K562 (cell line): ENCODE results near the gene TIMP4. TPM values are rescaled to one million over a fixed set of nuclear protein-coding genes. Genes with fewer than 3 reads are reported as not detected.

ENCODE experiments used
- ATAC-seq: fragments of 200-7000 bp; cut with Tn5 transposase; 3 replicates; pipeline ENCODE4 v1.9.1; 2020; ENCODE audit warnings: moderate library complexity
- BruUV-seq: library from RNA; stranded (reverse); fragments of 400-500 nt; replicated peaks from 2 replicates; lab custom pipeline; 2021; lab: Mats Ljungman, UMichigan
- CTCF ChIA-PET: fragments of 300-600 bp; formaldehyde crosslinking; extraction: SDS; loops from one replicate; lab custom pipeline; 2021; ENCODE audit warnings: low intra/inter-chr PET ratio; lab: Yijun Ruan, JAX
- POLR2A ChIA-PET: fragments of 300-600, 350-650 bp; sonication (Branson Sonifier 250); formaldehyde crosslinking; extraction: SDS; loops from one replicate; lab custom pipeline; 2021; ENCODE audit warnings: antibody characterized with exemption, inconsistent platforms; lab: Yijun Ruan, JAX
- DNase-seq, 4 experiments: peaks; one replicate each; pipeline versions ENCODE4 v3.0.0 to v3.0.0-alpha.2; 2011 to 2018; ENCODE audit warnings: low spot score in 3 of 4, mixed read lengths in 3 of 4; ENCODE audit errors: extremely low read depth in 1 of 4
- FAIRE-seq: peaks from 2 replicates; lab custom pipeline; 2011; peaks lifted over from hg19 to GRCh38; lab: Jason Lieb, UNC
- H2AFZ ChIP-seq: 2 replicates; pipeline ENCODE4 v1.6.0; 2011; ENCODE audit warnings: low read depth, low read length, control low read depth, inconsistent platforms
- H3K27ac ChIP-seq: fragments of 200-600 bp; 3 replicates; pipeline ENCODE4 v1.8.0; 2011; ENCODE audit warnings: low read depth, mild to moderate bottlenecking, control low read depth, inconsistent platforms, low read length, moderate library complexity, mixed read lengths; ENCODE audit errors: extremely low read depth
- H3K27me3 ChIP-seq, 2 experiments: fragments of 300-600 bp in 1 of 2; 2 replicates in 1 of 2; 3 replicates in 1 of 2; pipeline versions ENCODE4 v1.6.0 to v1.8.0; 2011; ENCODE audit warnings: inconsistent platforms in 2 of 2, low read length in 2 of 2, mild to moderate bottlenecking in 1 of 2, mixed read lengths in 1 of 2, moderate library complexity in 1 of 2; ENCODE audit not compliant: control insufficient read depth in 2 of 2, insufficient read depth in 2 of 2
- H3K36me3 ChIP-seq: fragments of 300-600 bp; 3 replicates; pipeline ENCODE4 v1.8.0; 2011; ENCODE audit warnings: mild to moderate bottlenecking, low read length, inconsistent platforms; ENCODE audit not compliant: control insufficient read depth, insufficient read depth
- H3K4me1 ChIP-seq, 2 experiments: fragments of 200-600 bp in 1 of 2; replicated peaks in 1 of 2; 2 replicates in 1 of 2; 3 replicates in 1 of 2; pipeline versions ENCODE4 v1.5.1 to v1.8.0; 2011; ENCODE audit warnings: inconsistent platforms in 2 of 2, low read length in 2 of 2, mild to moderate bottlenecking in 1 of 2, mixed read lengths in 1 of 2, moderate library complexity in 1 of 2; ENCODE audit not compliant: control insufficient read depth in 2 of 2, insufficient read depth in 2 of 2
- H3K4me2 ChIP-seq: 2 replicates; pipeline ENCODE4 v1.6.1; 2011; ENCODE audit warnings: low read length, control low read depth, inconsistent platforms, mixed read lengths; ENCODE audit not compliant: insufficient read depth
- H3K4me3 ChIP-seq: fragments of 200-600 bp; sonication (generic), shearing (Covaris generic); 2 replicates; pipeline ENCODE4 v1.5.1; 2016; ENCODE audit warnings: control low read depth, inconsistent platforms
- H3K79me2 ChIP-seq: fragments of 200-600 bp; 3 replicates; pipeline ENCODE4 v1.8.0; 2011; ENCODE audit warnings: low read length, inconsistent platforms; ENCODE audit not compliant: control insufficient read depth, insufficient read depth
- H3K9ac ChIP-seq, 2 experiments: 2 replicates each; pipeline versions ENCODE4 v1.6.0 to v1.6.1; 2011; ENCODE audit warnings: low read depth in 2 of 2, low read length in 2 of 2, control low read depth in 1 of 2, inconsistent platforms in 1 of 2, mild to moderate bottlenecking in 1 of 2, mixed read lengths in 1 of 2; ENCODE audit not compliant: insufficient read depth in 1 of 2
- H3K9me1 ChIP-seq: one replicate; pipeline ENCODE4 v1.6.0; 2011; ENCODE audit warnings: inconsistent platforms, mild to moderate bottlenecking, low read length, moderate library complexity; ENCODE audit not compliant: control insufficient read depth, insufficient read depth
- H3K9me3 ChIP-seq: replicated peaks from 2 replicates; pipeline ENCODE4 v1.5.1; 2011; ENCODE audit warnings: low read depth, low read length, inconsistent platforms; ENCODE audit not compliant: control insufficient read depth, insufficient read depth
- H4K20me1 ChIP-seq: replicated peaks from 2 replicates; pipeline ENCODE4 v1.6.1; 2011; ENCODE audit warnings: low read length, inconsistent platforms, mixed read lengths; ENCODE audit not compliant: control insufficient read depth, insufficient read depth
- BHLHE40 ChIP-seq: IDR thresholded peaks from 2 replicates; pipeline ENCODE4 v1.6.1; 2011; ENCODE audit warnings: low read length, improper control_type of control experiment
- CTCF ChIP-seq, 3 experiments: IDR thresholded peaks in 2 of 3; conservative IDR thresholded peaks in 1 of 3; 2 replicates each; pipeline ENCODE4 v1.5.1; 2011 to 2012; ENCODE audit warnings: low read length in 3 of 3, mild to moderate bottlenecking in 3 of 3, control low read depth in 2 of 3, improper control_type of control experiment in 1 of 3, inconsistent platforms in 1 of 3, low read depth in 1 of 3, mixed read lengths in 1 of 3, moderate library complexity in 1 of 3; ENCODE audit not compliant: insufficient read depth in 2 of 3
- CTCFL ChIP-seq: IDR thresholded peaks from 2 replicates; pipeline ENCODE4 v1.6.1; 2011; ENCODE audit warnings: borderline replicate concordance, low read depth, mild to moderate bottlenecking, moderate library complexity, low read length; ENCODE audit not compliant: insufficient read depth, poor library complexity, severe bottlenecking
- DEAF1 ChIP-seq: fragments of 450-650 bp; formaldehyde crosslinking; IDR thresholded peaks from 2 replicates; pipeline ENCODE4 v1.4.0; 2020; ENCODE audit warnings: mild to moderate bottlenecking, moderate library complexity
- FOXK1 ChIP-seq: sonication (generic); formaldehyde crosslinking; IDR thresholded peaks from 2 replicates; pipeline ENCODE4 v1.8.0; 2022; ENCODE audit warnings: missing genetic modification reagents, mild to moderate bottlenecking, borderline replicate concordance
- MXI1 ChIP-seq: IDR thresholded peaks from 2 replicates; pipeline ENCODE4 v1.6.1; 2011; ENCODE audit warnings: low read depth, mild to moderate bottlenecking, improper control_type of control experiment, low read length
- RAD21 ChIP-seq, 2 experiments: fragments of 250-450 bp in 1 of 2; fragments of 450-650 bp in 1 of 2; sonication (Bioruptor Pico) in 1 of 2; formaldehyde crosslinking in 1 of 2; IDR thresholded peaks in 1 of 2; conservative IDR thresholded peaks in 1 of 2; 2 replicates each; pipeline versions ENCODE4 v1.4.0 to v1.8.0; 2020 to 2022; ENCODE audit warnings: mild to moderate bottlenecking in 2 of 2, moderate library complexity in 1 of 2
- SMC3 ChIP-seq: conservative IDR thresholded peaks from 2 replicates; pipeline ENCODE4 v1.6.1; 2011; ENCODE audit warnings: low read depth, low read length, improper control_type of control experiment; ENCODE audit not compliant: insufficient read depth
- TEAD4 ChIP-seq, 2 experiments: sonication (generic) in 1 of 2; formaldehyde crosslinking in 1 of 2; IDR thresholded peaks; 2 replicates each; pipeline versions ENCODE4 v1.6.1 to v1.8.0; 2012 to 2022; ENCODE audit warnings: borderline replicate concordance in 1 of 2, inconsistent platforms in 1 of 2, low read length in 1 of 2, mild to moderate bottlenecking in 1 of 2, missing genetic modification reagents in 1 of 2
- YY1 ChIP-seq, 3 experiments: IDR thresholded peaks; 2 replicates each; pipeline ENCODE4 v1.6.1; 2011; ENCODE audit warnings: low read length in 2 of 3, mild to moderate bottlenecking in 2 of 3, moderate library complexity in 2 of 3, borderline replicate concordance in 1 of 3, control low read depth in 1 of 3, low read depth in 1 of 3; ENCODE audit not compliant: insufficient read depth in 3 of 3, insufficient replicate concordance in 2 of 3, control insufficient read depth in 1 of 3, insufficient read length in 1 of 3; ENCODE audit errors: extremely low read depth in 1 of 3
- WGBS: fragments of 100-300 bp; shearing (Covaris generic); methylation state at CpG from one replicate; pipeline ENCODE4 v1.1.6; 2016; ENCODE audit warnings: low coverage, mixed read lengths; ENCODE audit not compliant: insufficient coverage; ENCODE audit errors: missing lambda C conversion rate; 5-methylcytosine and 5-hydroxymethylcytosine counted together
- in situ Hi-C: fragments of 300-500 bp; cut with MboI; formaldehyde crosslinking; loops from 4 replicates; pipeline ENCODE4 v1.15.0; 2018; ENCODE audit warnings: inconsistent platforms, mixed read lengths
- intact Hi-C: fragments of 100-400 bp; cut with micrococcal nuclease; formaldehyde crosslinking; loops from 2 replicates; pipeline ENCODE4 v1.14.2; 2022
- polyA plus RNA-seq, 8 experiments: library from polyadenylated mRNA; depleted of rRNA in 4 of 8; stranded (reverse) in 5 of 8; unstranded in 3 of 8; fragments of >200 nt; fragmentation: Nextera tagmentation in 2 of 8; fragmentation: Illumina TruSeq in 1 of 8; extraction: Ambion mirVana in 2 of 8; extraction: Trizol in 1 of 8; gene quantifications; 2 replicates each; pipeline versions ENCODE4 v1.2.1 to v1.2.3, GENCODE V29; 2011 to 2014; ENCODE audit warnings: inconsistent platforms in 1 of 8, missing spikeins in 1 of 8
- total RNA-seq, 7 experiments: library from RNA; depleted of rRNA in 6 of 7; stranded (reverse); fragments of >200 nt in 6 of 7; fragmentation: Illumina TruSeq in 2 of 7; extraction: Trizol in 2 of 7; gene quantifications; 2 replicates each; pipeline versions ENCODE4 v1.2.1 to v1.2.3, GENCODE V29; 2011 to 2021; ENCODE audit warnings: low replicate concordance in 1 of 7

TIMP4 gene
- total and polyA plus RNA-seq, 9 of the 15 experiments (the other 6 are each of a cell fraction or from before 2014, with no cell fraction given) = 0.03 to 0.07 TPM; not detected in 7

- FAIRE-seq (peak; percentile 35), DNase-seq (peak; percentile 22 to 46 (median 26)), ATAC-seq (peak; percentile 81)
- intact Hi-C loops (loop anchor here (5.0 kb wide), 1 partner anchor 174 kb away; no protein-coding TSS in a partner anchor), in situ Hi-C loops (loop anchor here (5.0 to 25.0 kb wide), 2 partner anchors 344 to 749 kb away; partner anchors contain the start of gene TSEN2)
- Histone ChIP-seq H3K36me3 (no peaks in the 10 kb centered on the region), H3K9me1 (no peaks in the 10 kb centered on the region), H3K9ac (no peak overlapping the region), H3K27me3 (peaks cover 0 to 5% of the 10 kb centered on the region in 2 experiments; a peak in 1 of 5 replicates), H3K27ac (no peak overlapping the region), H3K4me2 (no peak overlapping the region), H4K20me1 (no peaks in the 10 kb centered on the region), H3K4me3 (no peak overlapping the region), H3K79me2 (no peaks in the 10 kb centered on the region), H3K4me1 (no peaks in the 10 kb centered on the region), H3K9me3 (no peaks in the 10 kb centered on the region), H2AFZ (no peak overlapping the region)
- no TSS peak for BruUV-seq
- ChIA-PET CTCF (interaction anchor here (0.6 to 3.2 kb wide), 4 partner anchors 38 to 759 kb away, joined by 3 to 24 read pairs (median 14); no protein-coding TSS in a partner anchor), POLR2A (no interaction called here)
- 0% methylated on average over 1 of the region's 1 CpG for WGBS
- TF ChIP-seq DEAF1 (CRISPR knock-in tag) = peak; percentile 44; the same call in 1 of the 2 replicates
- TF ChIP-seq TEAD4 (IDR thresholded peaks at IDR 0.05; ENCODE audit: low read length) = peak; percentile 36; the same call in 1 of the 2 replicates
- TF ChIP-seq TEAD4 (CRISPR knock-in tag; IDR thresholded peaks at IDR 0.05; ENCODE audit: borderline replicate concordance) = no peak
- TF ChIP-seq RAD21 (CRISPR knock-in tag; conservative IDR thresholded peaks at IDR 0.05 in 1 of 2, IDR thresholded peaks at IDR 0.05 in 1 of 2) = peak; percentile 67 to 79
- TF ChIP-seq YY1 (IDR thresholded peaks at IDR 0.05; ENCODE audit: borderline replicate concordance in 1 of 3, control insufficient read depth in 1 of 3, extremely low read depth in 1 of 3, insufficient read depth in 3 of 3, insufficient read length in 1 of 3, insufficient replicate concordance in 2 of 3, low read depth in 1 of 3, low read length in 2 of 3) = peak; percentile 41 to 89 (median 79)
- no peak for TF ChIP-seq FOXK1
- no peak for TF ChIP-seq BHLHE40
- TF ChIP-seq SMC3 = 0 out of 2 replicates have a peak, but pooled peaks have one; percentile 22
- peak; percentile 50 for TF ChIP-seq CTCFL
- TF ChIP-seq CTCF (IDR thresholded peaks at IDR 0.05 in 2 of 3, conservative IDR thresholded peaks at IDR 0.05 in 1 of 3; ENCODE audit: insufficient read depth in 2 of 3, low read depth in 1 of 3, low read length in 3 of 3) = peak; percentile 52 to 71 (median 60)
- TF ChIP-seq MXI1 = no peak
Observed at GRCh38 chr3:12138044-12138443, 20.7 kb downstream of the TIMP4 start.
